ENCODE data around the gene PAH.
A peak's percentile ranks its signal among the peaks of the same experiment; 100 is the strongest.

The PAH gene

GRCh38 chr12:102939670-102940222 lies 22.7 kb upstream of the PAH start:
- ATAC-seq (ENCODE audit: low read depth) (no peak), DNase-seq (ENCODE audit: low spot score) (no peak)
- Histone ChIP-seq H3K27me3 (ENCODE audit: insufficient read depth, poor library complexity, severe bottlenecking) (no peaks in the 10 kb centered on the region), H3K4me3 (ENCODE audit: severe bottlenecking) (no peak overlapping the region), H3K27ac (ENCODE audit: poor library complexity, severe bottlenecking) (no peak overlapping the region), H3K36me3 (ENCODE audit: low read depth) (no peaks in the 10 kb centered on the region), H3K9me3 (ENCODE audit: severe bottlenecking) (no peaks in the 10 kb centered on the region), H3K4me1 (ENCODE audit: insufficient read depth, poor library complexity, severe bottlenecking) (no peaks in the 10 kb centered on the region)
- TF ChIP-seq, protein P1, sequence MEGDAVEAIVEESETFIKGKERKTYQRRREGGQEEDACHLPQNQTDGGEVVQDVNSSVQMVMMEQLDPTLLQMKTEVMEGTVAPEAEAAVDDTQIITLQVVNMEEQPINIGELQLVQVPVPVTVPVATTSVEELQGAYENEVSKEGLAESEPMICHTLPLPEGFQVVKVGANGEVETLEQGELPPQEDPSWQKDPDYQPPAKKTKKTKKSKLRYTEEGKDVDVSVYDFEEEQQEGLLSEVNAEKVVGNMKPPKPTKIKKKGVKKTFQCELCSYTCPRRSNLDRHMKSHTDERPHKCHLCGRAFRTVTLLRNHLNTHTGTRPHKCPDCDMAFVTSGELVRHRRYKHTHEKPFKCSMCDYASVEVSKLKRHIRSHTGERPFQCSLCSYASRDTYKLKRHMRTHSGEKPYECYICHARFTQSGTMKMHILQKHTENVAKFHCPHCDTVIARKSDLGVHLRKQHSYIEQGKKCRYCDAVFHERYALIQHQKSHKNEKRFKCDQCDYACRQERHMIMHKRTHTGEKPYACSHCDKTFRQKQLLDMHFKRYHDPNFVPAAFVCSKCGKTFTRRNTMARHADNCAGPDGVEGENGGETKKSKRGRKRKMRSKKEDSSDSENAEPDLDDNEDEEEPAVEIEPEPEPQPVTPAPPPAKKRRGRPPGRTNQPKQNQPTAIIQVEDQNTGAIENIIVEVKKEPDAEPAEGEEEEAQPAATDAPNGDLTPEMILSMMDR (IDR thresholded peaks at IDR 0.05; ENCODE audit: poor library complexity, severe bottlenecking): peak; percentile 17

DNA sequence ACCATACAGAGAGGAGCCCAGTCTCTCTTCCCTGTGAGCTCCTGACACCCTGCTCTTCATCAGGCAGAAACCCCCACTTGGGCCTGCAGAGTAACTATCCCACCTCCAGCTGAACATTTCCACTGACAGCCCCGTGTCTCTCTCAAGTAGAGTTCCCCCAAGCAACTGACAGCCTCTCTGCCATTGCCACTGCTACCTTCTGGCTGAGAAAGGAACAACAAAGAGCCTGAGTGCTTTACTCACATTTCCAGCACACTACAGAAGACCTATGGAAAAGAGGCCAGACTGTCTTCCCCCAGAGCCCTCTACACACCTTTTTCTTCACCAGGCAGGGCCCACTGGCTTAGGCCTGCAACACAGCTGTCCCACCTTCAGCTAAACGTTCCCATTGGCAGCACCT lies 22.0 kb upstream of the PAH start:
- H3K27me3 ChIP-seq (ENCODE audit: insufficient read depth, poor library complexity, severe bottlenecking): no peaks in the 10 kb centered on the region
- H3K36me3 ChIP-seq (ENCODE audit: low read depth): no peaks in the 10 kb centered on the region
- no peaks in the 10 kb centered on the region for H3K4me1 ChIP-seq (ENCODE audit: insufficient read depth, poor library complexity, severe bottlenecking)
- no peak for DNase-seq (ENCODE audit: low spot score)
- ATAC-seq (ENCODE audit: low read depth): no peak
- no peak overlapping the region for H3K27ac ChIP-seq (ENCODE audit: poor library complexity, severe bottlenecking)
- no peak overlapping the region for H3K4me3 ChIP-seq (ENCODE audit: severe bottlenecking)
- TF ChIP-seq, protein P1 (IDR thresholded peaks at IDR 0.05; ENCODE audit: poor library complexity, severe bottlenecking): no peak
- no peaks in the 10 kb centered on the region for H3K9me3 ChIP-seq (ENCODE audit: severe bottlenecking)

- ATAC-seq (ENCODE audit: low read depth): no peak
- no peaks in the 10 kb centered on the region for H3K4me1 ChIP-seq (ENCODE audit: insufficient read depth, poor library complexity, severe bottlenecking)
- H3K9me3 ChIP-seq (ENCODE audit: severe bottlenecking): no peaks in the 10 kb centered on the region
- H3K27me3 ChIP-seq (ENCODE audit: insufficient read depth, poor library complexity, severe bottlenecking): peaks cover 4% of the 10 kb centered on the region
- H3K27ac ChIP-seq (ENCODE audit: poor library complexity, severe bottlenecking): no peak overlapping the region
- TF ChIP-seq, protein P1 (IDR thresholded peaks at IDR 0.05; ENCODE audit: poor library complexity, severe bottlenecking): no peak
- no peak for DNase-seq (ENCODE audit: low spot score)
- no peak overlapping the region for H3K4me3 ChIP-seq (ENCODE audit: severe bottlenecking)
- H3K36me3 ChIP-seq (ENCODE audit: low read depth): no peaks in the 10 kb centered on the region
These were observed 16.1 kb upstream of the PAH start for GRCh38 chr12:102933168-102933567.

GRCh38 chr12:102927220-102927619 lies 10.2 kb upstream of the PAH start:
- no peaks in the 10 kb centered on the region for H3K36me3 ChIP-seq (ENCODE audit: low read depth)
- DNase-seq (ENCODE audit: low spot score) (no peak), ATAC-seq (ENCODE audit: low read depth) (no peak)
- no peaks in the 10 kb centered on the region for H3K9me3 ChIP-seq (ENCODE audit: severe bottlenecking)
- H3K27me3 ChIP-seq (ENCODE audit: insufficient read depth, poor library complexity, severe bottlenecking): peaks cover 4% of the 10 kb centered on the region
- no peak overlapping the region for H3K4me3 ChIP-seq (ENCODE audit: severe bottlenecking)
- TF ChIP-seq, protein P1 (IDR thresholded peaks at IDR 0.05; ENCODE audit: poor library complexity, severe bottlenecking): no peak
- no peak overlapping the region for H3K27ac ChIP-seq (ENCODE audit: poor library complexity, severe bottlenecking)
- H3K4me1 ChIP-seq (ENCODE audit: insufficient read depth, poor library complexity, severe bottlenecking): no peaks in the 10 kb centered on the region

GRCh38 chr12:102921240-102921639 lies 4.2 kb upstream of the PAH start:
- no peaks in the 10 kb centered on the region for H3K4me1 ChIP-seq (ENCODE audit: insufficient read depth, poor library complexity, severe bottlenecking)
- ATAC-seq (ENCODE audit: low read depth): no peak
- H3K36me3 ChIP-seq (ENCODE audit: low read depth): no peaks in the 10 kb centered on the region
- no peaks in the 10 kb centered on the region for H3K9me3 ChIP-seq (ENCODE audit: severe bottlenecking)
- DNase-seq (ENCODE audit: low spot score): no peak
- TF ChIP-seq, protein P1 (IDR thresholded peaks at IDR 0.05; ENCODE audit: poor library complexity, severe bottlenecking): no peak
- no peak overlapping the region for H3K4me3 ChIP-seq (ENCODE audit: severe bottlenecking)
- H3K27me3 ChIP-seq (ENCODE audit: insufficient read depth, poor library complexity, severe bottlenecking): no peaks in the 10 kb centered on the region
- H3K27ac ChIP-seq (ENCODE audit: poor library complexity, severe bottlenecking): no peak overlapping the region

Data from RWPE2 (cell line).